Glutamatergic neuron (in vitro differentiated cells): ENCODE measurements around the gene CDCA5. TPM values are rescaled to one million over a fixed set of nuclear protein-coding genes. Genes with fewer than 3 reads are reported as not detected.
"Not testable (repeated sequence)": the region's sequence is repeated elsewhere in the genome, so short reads cannot be mapped to it uniquely, and the experiment has no call there.

Experiments
- DNase-seq: peaks from one replicate; pipeline ENCODE4 v3.0.0; 2022
- H3K27ac Mint-ChIP-seq: one replicate; pipeline ENCODE4 v1.8.0; 2020; ENCODE audit warnings: mild to moderate bottlenecking, mixed read lengths, inconsistent platforms; ENCODE audit not compliant: unreplicated experiment
- H3K27me3 Mint-ChIP-seq: one replicate; pipeline ENCODE4 v1.8.0; 2020; ENCODE audit warnings: mild to moderate bottlenecking, moderate library complexity, mixed read lengths, inconsistent platforms; ENCODE audit not compliant: unreplicated experiment
- H3K36me3 Mint-ChIP-seq: one replicate; pipeline ENCODE4 v1.8.0; 2020; ENCODE audit warnings: mild to moderate bottlenecking, mixed read lengths, inconsistent platforms; ENCODE audit not compliant: unreplicated experiment
- H3K4me1 Mint-ChIP-seq: one replicate; pipeline ENCODE4 v1.8.0; 2020; ENCODE audit warnings: mild to moderate bottlenecking, low read depth, mixed read lengths, inconsistent platforms; ENCODE audit not compliant: unreplicated experiment
- H3K4me3 Mint-ChIP-seq: one replicate; pipeline ENCODE4 v1.8.0; 2020; ENCODE audit warnings: mild to moderate bottlenecking, mixed read lengths, inconsistent platforms; ENCODE audit not compliant: unreplicated experiment
- H3K9me3 Mint-ChIP-seq: one replicate; pipeline ENCODE4 v1.8.0; 2020; ENCODE audit warnings: mild to moderate bottlenecking, moderate library complexity, mixed read lengths, inconsistent platforms; ENCODE audit not compliant: unreplicated experiment
- CTCF ChIP-seq: fragments of 200-600 bp; sonication (generic); IDR thresholded peaks from one replicate; pipeline ENCODE4 v1.5.0; 2021; ENCODE audit not compliant: partially characterized antibody, unreplicated experiment
- total RNA-seq: library from RNA; stranded (reverse); fragmentation: NEBNext Ultra II Directional; extraction: Animal tissue kit (Norgen Biotek cat#: 25700); gene quantifications from one replicate; pipeline ENCODE4 v1.2.1, GENCODE V29; 2021; ENCODE audit not compliant: unreplicated experiment

CDCA5 gene
- total RNA-seq, 1 donor from 2014 or later: 7.7 TPM

- Mint-ChIP-seq H3K36me3 (no peaks in the 10 kb centered on the region), H3K4me3 (peak within 1 kb of the TSS; percentile 99), H3K9me3 (peaks cover 15% of the 10 kb centered on the region), H3K27me3 (peaks cover 24% of the 10 kb centered on the region), H3K27ac (peak within 1 kb of the TSS; percentile 98), H3K4me1 (peaks cover 8% of the 10 kb centered on the region)
- TF ChIP-seq CTCF: no peak
- peak; percentile 99 for DNase-seq
Measured at GRCh38 chr11:65121865-65122696, 38.2 kb upstream of the CDCA5 start, which contains the start of the genes FAU and MRPL49. Gene FAU, minus strand, starts transcription at chr11:65122134. Its CDS starts 321 bp downstream, at chr11:65121813. Gene MRPL49, plus strand, starts transcription at chr11:65122321. Its CDS starts 26 bp downstream, at chr11:65122347.

GRCh38 chr11:65121447-65121864 lies 37.6 kb upstream of the CDCA5 start:
- H3K4me1 Mint-ChIP-seq: peaks cover 6% of the 10 kb centered on the region
- no peaks in the 10 kb centered on the region for H3K36me3 Mint-ChIP-seq
- peak overlapping the region; percentile 99 for H3K4me3 Mint-ChIP-seq
- peak overlapping the region; percentile 98 for H3K27ac Mint-ChIP-seq
- TF ChIP-seq CTCF: no peak
- DNase-seq: no peak
- peaks cover 16% of the 10 kb centered on the region for H3K9me3 Mint-ChIP-seq
- peaks cover 24% of the 10 kb centered on the region for H3K27me3 Mint-ChIP-seq

GRCh38 chr11:65120831-65121230 lies 37.0 kb upstream of the CDCA5 start:
- Mint-ChIP-seq H3K9me3 (peaks cover 18% of the 10 kb centered on the region), H3K36me3 (no peaks in the 10 kb centered on the region), H3K27ac (peak overlapping the region; percentile 28), H3K27me3 (peaks cover 23% of the 10 kb centered on the region), H3K4me3 (peak overlapping the region; percentile 99), H3K4me1 (peaks cover 6% of the 10 kb centered on the region)
- TF ChIP-seq CTCF: no peak
- DNase-seq: no peak

GRCh38 chr11:65119670-65119995 lies 35.8 kb upstream of the CDCA5 start:
- TF ChIP-seq CTCF: no peak
- Mint-ChIP-seq H3K27ac (no peak overlapping the region), H3K4me1 (peaks cover 6% of the 10 kb centered on the region), H3K27me3 (peaks cover 23% of the 10 kb centered on the region), H3K4me3 (peak overlapping the region; percentile 99), H3K9me3 (peaks cover 18% of the 10 kb centered on the region), H3K36me3 (no peaks in the 10 kb centered on the region)
- DNase-seq: no peak

GRCh38 chr11:65118891-65119669 lies 35.2 kb upstream of the CDCA5 start:
- H3K36me3 Mint-ChIP-seq, DNase-seq, H3K4me1 Mint-ChIP-seq: not testable (repeated sequence)
- H3K4me3 Mint-ChIP-seq: peak overlapping the region; percentile 17
- peaks cover 24% of the 10 kb centered on the region for H3K27me3 Mint-ChIP-seq
- H3K27ac Mint-ChIP-seq: peak overlapping the region; percentile 71
- H3K9me3 Mint-ChIP-seq: peaks cover 18% of the 10 kb centered on the region
